DMS53 treated with DMSO at 0.1 percent for 48 hours (cell line): ENCODE data around the gene MCF2L2.

Source experiments
- DNase-seq: peaks from one replicate; lab custom pipeline; 2025; ENCODE audit not compliant: unreplicated experiment; lab: John Stamatoyannopoulos, UW

The MCF2L2 gene

DNA sequence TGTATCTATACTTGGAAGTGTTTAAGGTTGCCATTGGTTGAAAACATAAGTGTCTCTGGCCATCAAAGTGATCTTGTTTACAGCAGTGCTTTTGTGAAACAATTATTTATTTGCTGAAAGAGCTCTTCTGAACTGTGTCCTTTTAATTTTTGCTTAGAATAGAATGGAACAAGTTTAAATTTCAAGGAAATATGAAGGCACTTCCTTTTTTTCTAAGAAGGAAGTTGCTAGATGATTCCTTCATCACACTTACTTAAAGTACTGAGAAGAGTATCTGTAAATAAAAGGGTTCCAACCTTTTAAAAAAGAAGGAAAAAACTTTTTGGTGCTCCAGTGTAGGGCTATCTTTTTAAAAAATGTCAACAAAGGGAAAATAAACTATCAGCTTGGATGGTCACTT is 155.6 kb downstream of the MCF2L2 start:
- no peak for DNase-seq

DNA sequence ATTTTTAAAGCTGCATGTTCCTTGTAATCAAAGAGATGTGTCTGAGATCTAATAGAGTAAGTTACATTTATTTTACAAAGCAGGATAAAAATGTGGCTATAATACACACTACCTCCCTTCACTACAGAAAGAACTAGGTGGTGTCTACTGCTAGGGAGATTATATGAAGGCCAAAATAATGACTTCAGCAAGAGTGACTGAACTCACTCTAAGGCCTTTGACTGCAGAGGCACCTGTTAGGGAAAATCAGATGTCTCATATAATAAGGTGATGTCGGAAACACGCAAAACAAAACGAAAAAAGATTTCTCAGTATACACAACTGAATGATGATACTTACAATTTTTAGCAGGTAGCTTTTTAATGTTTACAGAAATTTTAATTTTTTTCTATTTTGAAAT is 156.3 kb downstream of the MCF2L2 start:
- DNase-seq, result no peak

DNA sequence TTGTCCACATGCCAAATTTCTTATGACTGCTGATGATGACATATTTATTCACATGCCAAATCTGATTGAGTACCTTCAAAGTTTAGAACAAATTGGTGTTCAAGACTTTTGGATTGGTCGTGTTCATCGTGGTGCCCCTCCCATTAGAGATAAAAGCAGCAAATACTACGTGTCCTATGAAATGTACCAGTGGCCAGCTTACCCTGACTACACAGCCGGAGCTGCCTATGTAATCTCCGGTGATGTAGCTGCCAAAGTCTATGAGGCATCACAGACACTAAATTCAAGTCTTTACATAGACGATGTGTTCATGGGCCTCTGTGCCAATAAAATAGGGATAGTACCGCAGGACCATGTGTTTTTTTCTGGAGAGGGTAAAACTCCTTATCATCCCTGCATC is 158.1 kb downstream of the MCF2L2 start:
- no peak for DNase-seq

DNA sequence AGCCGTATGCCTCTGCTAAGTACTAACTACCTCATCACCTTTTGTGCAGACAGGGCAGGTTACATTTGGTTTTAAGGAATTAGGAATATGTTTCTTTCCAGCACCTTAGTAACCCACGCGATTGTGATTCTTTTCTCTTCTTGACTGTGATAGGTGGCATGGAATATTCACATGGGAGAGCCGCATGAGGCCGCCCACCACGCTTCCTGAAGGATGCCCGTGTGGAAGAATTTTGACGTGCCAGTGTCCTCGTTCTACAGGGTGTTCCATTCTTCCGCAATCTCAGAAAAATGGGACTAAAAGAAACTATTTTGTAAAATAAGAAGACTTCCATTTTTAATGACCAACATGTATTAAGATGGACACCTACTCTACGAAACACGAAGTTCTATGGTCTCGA is 159.1 kb downstream of the MCF2L2 start:
- no peak for DNase-seq

DNA sequence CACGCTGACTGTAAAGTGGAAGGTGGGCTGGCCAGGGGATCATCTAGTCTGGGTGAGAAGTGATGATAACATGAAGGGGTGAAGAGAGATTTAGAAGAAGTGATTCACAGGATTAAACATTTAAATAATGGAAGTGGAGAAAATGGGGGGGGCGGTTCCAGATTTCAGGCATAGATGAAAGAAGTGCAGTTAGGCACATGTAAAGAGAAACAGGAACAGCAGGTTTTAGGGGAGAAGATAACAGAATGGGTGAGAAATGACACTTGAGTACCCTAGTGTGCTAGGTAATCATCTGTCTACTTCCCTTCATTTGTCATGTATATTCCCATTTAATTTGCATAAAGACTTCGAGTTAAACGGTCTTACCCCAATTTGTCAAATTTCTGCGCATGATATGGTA is 160.1 kb downstream of the MCF2L2 start:
- DNase-seq, result no peak

DNA sequence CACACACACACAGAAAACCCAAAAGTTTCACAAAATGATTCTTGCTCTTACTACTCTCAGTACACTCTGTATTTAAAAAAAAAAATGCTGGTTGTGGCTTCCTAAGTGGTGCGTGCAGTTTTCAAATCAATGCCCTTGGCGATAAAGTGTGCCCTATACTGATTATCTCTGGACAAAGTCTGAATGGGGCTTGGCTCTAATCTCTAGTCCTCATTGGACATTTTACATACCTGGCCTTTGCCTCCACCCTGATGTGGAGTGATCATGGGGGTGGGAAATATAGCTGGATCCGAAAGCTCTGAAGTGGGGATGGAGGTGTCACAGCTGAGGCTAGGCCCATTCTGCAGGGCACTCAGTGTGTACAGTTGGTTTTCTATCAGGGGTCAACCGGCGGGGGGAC is 161.3 kb downstream of the MCF2L2 start:
- DNase-seq, result no peak

DNA sequence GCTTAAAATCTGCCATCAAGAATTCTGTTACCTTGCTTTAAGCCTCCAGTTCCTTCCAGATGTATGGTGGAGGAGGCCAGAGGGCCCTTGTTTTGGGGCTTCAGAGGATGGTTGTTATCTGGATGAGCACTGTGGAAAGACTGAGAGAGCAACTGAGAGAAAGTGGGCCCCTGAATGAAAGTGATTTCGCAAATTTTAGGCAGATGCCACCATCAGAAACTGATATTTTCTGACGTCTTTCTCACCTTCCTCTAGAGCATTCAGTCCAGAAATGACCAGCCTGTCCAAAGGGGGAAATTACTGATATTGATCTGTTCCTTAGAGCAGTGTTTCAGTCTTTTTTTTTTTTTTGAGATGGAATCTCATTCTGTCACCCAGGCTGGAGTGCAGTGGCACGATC is 162.0 kb downstream of the MCF2L2 start:
- DNase-seq, result no peak

DNA sequence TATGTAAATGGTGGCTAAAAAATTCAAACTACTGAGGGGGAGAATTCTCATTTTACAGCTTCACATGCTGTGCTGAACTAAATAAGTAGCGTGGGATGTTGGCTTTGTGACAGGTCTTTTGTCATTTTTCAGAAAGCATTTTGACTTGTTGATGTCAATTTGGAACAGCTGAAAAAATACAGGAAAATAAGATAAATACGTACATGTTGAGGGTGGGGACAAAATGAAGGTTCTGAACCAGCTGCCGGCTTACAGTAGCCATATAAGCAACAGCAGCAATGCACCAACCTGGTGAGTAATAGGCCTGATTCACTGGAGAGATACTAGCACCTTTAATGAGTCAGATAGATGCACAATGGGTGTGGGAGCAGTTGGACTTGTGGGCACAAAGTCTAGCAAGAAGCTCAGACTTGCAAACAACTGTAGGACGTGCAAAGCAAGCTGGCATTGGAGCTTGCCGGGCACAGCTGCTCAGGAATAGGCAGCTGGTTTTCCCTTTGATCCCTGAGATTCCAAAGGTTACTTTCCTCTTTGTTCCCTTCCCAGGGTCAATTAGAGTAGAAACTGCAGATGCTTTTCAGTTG is 162.5 kb downstream of the MCF2L2 start:
- DNase-seq, result peak; percentile 47

DNA sequence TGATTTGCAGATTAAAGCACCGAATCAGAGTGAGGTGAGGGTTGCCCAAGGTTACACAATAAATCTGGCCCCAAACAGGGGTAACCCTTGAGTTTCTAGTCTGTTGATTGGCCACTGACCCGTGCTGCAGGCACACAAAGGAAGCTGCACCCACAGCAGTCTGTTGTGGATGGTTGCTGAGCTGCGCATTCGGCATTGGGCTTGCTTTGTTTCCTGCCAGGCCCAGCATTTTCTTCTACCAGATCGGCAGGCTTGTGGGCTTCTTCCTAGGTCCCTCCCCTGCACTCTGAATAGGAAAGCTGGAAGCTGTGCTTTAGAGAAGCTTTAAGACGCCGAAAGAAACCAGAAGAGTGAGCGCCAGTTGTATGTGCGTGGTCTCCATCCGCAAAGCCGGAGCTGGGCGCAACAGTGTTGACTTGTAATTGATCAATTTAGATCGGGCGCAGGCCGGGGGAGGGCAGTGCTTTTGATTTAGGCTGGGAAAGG is 163.2 kb downstream of the MCF2L2 start:
- no peak for DNase-seq

DNA sequence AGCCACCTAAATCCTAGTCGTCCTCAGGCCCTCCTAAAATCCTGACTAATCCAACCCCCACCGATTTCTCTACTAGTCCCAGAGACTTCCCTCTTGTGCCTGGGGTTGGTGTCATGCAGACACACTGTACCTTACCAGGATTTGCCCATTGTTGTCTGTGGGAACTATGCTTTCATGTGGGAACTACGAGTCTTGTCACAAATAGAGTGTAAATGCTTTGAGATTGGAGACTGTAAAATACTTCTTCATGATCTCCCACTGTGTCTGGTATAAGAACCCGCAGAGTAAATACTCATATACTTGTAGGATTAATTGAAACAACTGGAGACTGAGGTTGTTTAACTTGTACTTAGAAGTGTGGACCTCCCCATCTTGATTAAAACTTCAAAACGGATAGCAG is 164.2 kb downstream of the MCF2L2 start:
- no peak for DNase-seq

DNA sequence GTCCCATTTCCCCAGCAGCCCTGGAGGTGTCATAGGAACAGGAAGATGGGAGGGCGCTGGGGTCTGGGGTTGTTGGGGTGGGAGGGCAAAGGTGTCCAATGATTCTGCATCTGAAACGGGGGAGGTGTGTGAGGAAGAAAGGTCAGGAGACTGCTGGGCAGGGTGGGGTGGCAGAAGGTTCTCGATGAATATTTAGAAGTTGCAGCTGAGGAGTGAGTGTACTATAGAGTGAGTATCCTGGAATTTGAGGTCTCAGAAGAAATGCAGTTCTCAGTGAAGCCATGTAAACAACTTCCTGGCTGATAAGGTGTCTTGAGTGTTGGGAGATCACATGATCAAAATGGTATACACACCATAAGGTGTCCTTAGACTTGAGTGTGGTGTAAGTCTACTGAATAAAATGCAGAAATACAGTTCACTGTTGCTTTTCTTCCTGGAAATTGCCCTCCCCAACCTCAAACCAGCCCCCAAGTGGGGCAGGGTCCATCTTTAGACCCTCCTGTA is 165.5 kb downstream of the MCF2L2 start:
- DNase-seq, result no peak

DNA sequence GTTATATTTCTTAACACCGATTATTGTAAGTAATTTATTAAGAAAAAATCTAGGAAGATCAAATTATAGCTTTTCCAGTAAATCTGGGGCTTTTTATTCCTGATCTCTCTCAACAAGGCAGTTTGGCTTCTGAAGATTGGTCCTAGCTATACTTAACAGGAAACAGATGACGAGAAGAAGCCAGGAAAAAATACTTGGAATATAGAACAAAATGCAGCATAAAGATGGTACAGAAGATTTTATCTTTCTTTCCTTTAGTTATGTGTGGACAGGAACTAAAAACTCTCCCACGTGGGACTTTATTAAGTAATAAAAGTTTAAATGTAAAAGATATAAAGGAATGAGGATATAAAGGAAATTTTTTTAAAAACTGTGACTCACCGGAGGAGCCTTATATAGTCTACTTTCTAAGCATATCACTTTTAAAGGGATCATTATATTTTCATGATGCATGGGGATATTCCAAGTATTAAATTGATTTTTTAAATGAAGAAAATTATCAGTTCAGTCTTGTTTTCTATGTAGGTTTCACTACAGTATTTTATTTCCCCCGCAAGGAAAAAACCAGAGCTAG is 167.2 kb downstream of the MCF2L2 start:
- no peak for DNase-seq

DNA sequence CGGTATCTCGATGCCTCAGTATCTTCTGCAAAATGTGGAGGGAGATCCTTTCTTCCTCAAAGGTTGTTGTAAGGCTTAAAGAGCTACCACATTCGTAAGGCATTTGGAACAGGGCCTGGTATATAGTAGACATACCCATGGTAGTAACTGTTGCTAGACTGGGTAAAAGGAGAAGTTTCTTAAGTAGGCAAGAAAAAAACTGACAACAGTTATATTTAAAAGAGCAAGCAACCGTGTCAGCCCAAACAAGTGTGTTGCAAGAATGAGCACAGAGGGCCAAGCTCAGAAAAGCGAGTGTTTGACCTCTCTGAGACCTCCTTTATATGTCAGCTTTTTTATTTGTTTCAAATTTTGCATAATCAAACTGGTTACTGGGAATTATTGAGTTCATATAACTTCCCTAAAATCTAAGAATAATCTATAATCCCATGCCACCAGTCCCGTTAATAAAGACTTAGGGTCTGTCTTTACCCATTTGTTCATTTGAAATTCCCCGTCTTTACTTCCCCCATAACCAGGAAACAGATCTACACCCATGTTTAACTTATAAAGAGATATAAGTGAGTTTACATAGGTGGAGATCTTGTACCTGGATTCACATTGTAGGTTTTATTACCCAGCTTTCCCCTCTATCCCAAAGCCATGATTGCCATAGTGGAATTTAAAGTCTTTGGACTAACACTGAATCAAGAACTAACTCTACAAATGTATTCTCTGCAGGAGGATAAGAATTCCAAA is 168.1 kb downstream of the MCF2L2 start:
- DNase-seq, result no peak

DNA sequence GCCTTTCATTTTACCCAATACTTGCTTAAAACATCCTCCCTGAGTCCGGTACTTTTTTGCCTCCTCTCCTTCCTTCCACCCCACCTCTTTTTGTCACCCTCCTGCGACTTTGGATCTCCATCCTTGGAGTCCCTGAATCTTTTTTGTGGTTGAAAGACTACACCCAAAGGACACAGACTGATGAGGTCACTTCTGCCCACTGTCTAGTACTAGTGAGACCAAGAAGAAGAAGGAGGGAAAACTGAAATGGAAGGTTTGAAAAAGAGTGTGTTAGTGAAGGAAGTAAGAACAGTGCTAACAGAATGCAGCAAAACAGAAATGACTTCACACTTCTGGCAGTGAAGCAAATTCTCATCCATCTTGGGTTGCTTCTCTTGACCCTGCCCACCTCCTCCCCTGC is 168.8 kb downstream of the MCF2L2 start:
- no peak for DNase-seq

DNA sequence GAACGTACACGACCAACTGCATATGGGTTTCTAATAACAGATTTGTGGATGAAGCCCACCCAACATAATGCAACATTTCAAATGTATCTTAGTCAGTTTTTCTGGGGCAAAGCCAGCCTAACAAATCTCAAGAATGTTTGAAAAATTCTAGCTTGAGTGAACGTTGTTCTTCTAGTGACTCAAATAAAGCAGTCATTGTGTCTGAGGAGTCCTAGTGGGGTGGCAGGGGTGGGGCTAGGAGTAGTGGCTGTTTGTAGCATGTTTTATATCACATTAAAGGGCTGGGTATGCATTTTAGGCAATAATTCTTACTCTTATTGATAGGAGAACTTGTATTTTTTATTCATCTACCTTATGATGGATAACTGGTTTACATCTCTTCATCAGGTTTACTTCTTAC is 169.3 kb downstream of the MCF2L2 start:
- DNase-seq, result no peak

DNA sequence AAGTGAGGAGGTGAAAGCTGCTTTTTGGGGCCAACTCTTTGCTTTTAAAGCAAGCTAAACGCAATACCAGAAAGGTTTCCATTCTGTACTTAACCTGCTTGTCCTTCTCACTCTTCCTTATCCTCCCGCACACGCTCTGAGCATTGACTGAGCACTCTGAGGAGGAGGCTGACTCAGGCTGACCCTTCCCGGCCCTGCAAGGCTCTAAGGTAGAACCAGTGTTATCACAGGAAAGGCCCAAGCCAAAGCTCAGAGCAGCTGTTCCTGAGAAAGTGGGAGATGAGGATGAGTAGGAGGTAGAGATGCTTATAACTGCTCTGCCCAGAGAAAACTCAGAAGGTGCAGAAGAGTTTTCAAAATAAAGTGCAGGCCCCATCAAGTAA is 173.1 kb downstream of the MCF2L2 start:
- DNase-seq, result peak; percentile 19

DNA sequence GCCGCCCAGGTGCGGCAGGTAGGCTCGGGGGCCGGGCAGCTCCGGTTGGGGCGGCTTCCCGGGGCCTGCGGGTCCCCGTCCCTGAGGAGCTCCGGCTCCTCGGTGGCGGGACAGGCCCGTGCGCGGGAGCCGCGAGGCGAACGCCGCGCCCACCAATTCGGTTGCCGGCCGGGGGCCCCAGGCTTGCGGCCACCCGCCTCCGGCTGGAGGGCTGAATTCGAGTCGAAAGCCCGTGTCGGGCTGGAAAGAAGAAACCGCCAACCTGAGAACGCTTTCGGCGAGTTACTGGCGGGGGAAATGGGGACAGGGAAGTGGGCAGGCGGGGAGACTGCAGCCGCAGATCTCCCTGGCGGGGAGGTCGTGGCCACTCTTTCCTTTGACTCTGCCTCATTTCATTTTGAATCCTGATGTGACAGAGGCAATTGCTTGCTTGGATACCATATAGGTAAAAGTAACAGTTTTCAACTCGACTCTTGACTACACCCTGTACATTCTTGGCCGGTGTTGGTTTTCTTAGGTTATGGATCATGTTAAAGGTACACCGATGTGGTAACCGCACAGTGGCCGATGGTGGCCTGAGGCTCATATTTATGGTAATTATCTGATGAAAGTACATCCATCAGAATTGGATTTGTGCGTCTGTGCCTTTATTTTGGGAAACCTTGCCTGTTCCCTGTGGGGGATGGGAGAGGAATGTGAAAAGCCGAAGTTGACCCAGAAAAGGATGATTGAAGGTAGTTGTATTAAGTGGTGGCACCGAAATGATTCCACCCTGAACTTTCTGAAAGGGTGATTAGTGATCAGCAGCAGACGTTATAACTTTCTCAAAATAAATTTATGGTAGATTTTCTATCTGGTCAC is 173.7 kb downstream of the MCF2L2 start:
- DNase-seq, result no peak

DNA sequence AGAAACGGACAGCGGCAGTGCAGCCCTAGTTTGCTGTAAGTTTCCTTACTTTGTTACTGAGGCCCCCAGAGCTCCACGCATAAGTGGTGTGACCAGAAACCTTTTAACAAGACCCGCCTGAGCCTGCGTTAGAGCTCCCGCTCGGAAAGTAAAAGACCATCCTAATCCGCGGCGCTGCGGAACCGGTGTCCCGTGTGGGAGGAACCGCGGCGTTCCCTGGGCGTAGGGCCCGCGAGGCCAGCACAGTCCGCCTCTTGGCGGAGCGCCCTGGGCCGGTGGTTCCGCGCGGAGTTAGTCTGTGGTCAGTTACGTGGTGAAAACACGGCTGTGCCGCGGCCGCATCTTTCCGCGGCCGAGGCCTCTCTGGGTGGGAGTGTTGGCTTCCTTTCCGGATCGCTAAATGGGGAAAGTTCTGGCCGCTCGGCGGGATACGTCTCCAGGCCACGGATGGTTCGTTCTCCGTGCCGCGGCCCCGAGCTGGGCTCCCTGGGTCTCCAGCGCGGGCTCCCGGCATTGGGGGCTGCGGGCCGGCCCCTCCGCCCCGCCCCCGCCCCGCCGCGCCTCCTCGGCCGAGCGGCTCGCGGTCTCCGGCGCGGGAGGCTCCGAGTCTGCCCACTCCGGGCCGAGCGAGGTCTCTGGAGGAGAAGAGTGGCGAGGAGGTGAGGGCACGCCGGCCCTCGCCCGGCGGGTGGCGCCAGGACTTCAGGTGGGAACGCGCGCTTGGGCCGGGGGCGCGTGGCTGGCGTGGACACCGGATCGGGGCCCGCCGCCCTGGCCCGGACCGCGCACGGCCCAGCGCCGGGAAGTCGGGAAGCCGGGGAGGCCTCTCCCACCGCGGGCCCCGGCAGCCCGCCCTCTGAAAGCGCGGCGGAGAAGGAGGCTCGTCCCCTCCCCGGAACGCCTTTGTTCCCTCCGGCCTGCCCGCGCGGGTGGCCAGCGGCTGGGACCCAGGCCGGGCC is 174.6 kb downstream of the MCF2L2 start:
- DNase-seq, result no peak

DNA sequence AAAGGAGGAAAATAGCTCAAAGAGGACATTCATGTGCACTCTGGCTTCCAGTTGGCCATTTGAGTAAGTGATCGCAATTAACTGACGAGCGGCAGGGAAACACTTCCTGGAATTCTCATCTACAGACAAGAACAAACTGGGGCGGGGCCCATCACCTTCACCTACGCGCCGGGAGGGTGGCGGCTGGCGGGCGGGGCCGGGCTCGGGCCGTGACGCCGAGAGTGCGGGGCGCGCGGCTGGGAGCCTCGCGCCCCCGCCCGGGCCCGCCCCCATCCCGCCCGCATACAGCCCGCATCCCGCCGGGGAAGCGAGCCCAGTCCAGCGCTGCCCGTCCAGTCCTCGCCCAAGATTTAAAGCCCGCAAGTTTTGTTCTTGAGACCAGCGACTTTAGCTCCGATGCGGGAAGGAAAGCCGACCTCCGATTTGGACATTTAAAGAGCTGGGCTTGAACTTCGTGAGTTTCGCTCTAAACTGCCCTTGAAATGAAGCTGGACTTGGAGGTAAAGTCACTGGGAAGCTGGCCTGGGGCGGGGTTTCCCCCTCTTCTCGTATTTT is 175.4 kb downstream of the MCF2L2 start, which contains the start of gene B3GNT5:
B3GNT5 (plus strand) TSS at position 281 of the 555 bp plus-strand sequence. CDS start 16,546 bp downstream, outside the sequence.
- DNase-seq, result peak; percentile 59
